Bronchial epithelial cell (primary cell): ENCODE data around the gene ZFHX3. TPM values are rescaled to one million over a fixed set of nuclear protein-coding genes. Genes with fewer than 3 reads are reported as not detected.

ENCODE experiments used
- DNase-seq: peaks from one replicate; pipeline ENCODE4 v3.0.0-alpha.2; 2010; ENCODE audit warnings: low read depth
- FAIRE-seq: peaks from 2 replicates; lab custom pipeline; 2011; peaks lifted over from hg19 to GRCh38; lab: Jason Lieb, UNC
- H3K27me3 ChIP-seq: 2 replicates; pipeline ENCODE4 v1.5.1; 2011; ENCODE audit warnings: low read length; ENCODE audit not compliant: control insufficient read depth, insufficient read depth
- H3K36me3 ChIP-seq: 2 replicates; pipeline ENCODE4 v1.5.1; 2011; ENCODE audit warnings: low read length; ENCODE audit not compliant: control insufficient read depth, insufficient read depth
- H3K4me3 ChIP-seq: 2 replicates; pipeline ENCODE4 v1.5.1; 2011; ENCODE audit warnings: mild to moderate bottlenecking, low read depth, low read length, control low read depth
- CTCF ChIP-seq: IDR thresholded peaks from 2 replicates; pipeline ENCODE4 v1.5.1; 2011; ENCODE audit warnings: mild to moderate bottlenecking, moderate library complexity, low read length, control low read depth, inconsistent platforms; ENCODE audit not compliant: insufficient read depth, severe bottlenecking
- total RNA-seq: library from RNA; depleted of rRNA; stranded (reverse); fragments of >200 nt; gene quantifications from 2 replicates; pipeline ENCODE4 v1.2.1, GENCODE V29; 2014

Gene ZFHX3
- total RNA-seq, 1 donor from 2014 or later, result 3.9 TPM

- FAIRE-seq, result no peak
- Histone ChIP-seq H3K36me3 (peaks cover 5% of the 10 kb centered on the region), H3K4me3 (no peak overlapping the region), H3K27me3 (no peaks in the 10 kb centered on the region)
- no peak for TF ChIP-seq CTCF
- no peak for DNase-seq
Measured at GRCh38 chr16:72946474-72947194, 101.3 kb downstream of the ZFHX3 start.

GRCh38 chr16:72946063-72946462, 101.9 kb downstream of the ZFHX3 start:
- no peak for FAIRE-seq
- TF ChIP-seq CTCF, result no peak

GRCh38 chr16:72945611-72946010, 102.3 kb downstream of the ZFHX3 start:
- FAIRE-seq, result no peak
- Histone ChIP-seq H3K27me3 (no peaks in the 10 kb centered on the region), H3K36me3 (peaks cover 5% of the 10 kb centered on the region), H3K4me3 (no peak overlapping the region)
- no peak for DNase-seq
- TF ChIP-seq CTCF, result no peak

More at GRCh38 chr16:72946063-72946462, 101.9 kb downstream of the ZFHX3 start:
- no peak for DNase-seq
- H3K4me3 ChIP-seq, result no peak overlapping the region
- H3K36me3 ChIP-seq, result peaks cover 5% of the 10 kb centered on the region
- H3K27me3 ChIP-seq, result no peaks in the 10 kb centered on the region

- Histone ChIP-seq H3K4me3 (no peak overlapping the region), H3K36me3 (no peaks in the 10 kb centered on the region), H3K27me3 (no peaks in the 10 kb centered on the region)
- no peak for TF ChIP-seq CTCF
- FAIRE-seq, result no peak
- DNase-seq, result no peak
Measured at GRCh38 chr16:72944757-72945485, 103.0 kb downstream of the ZFHX3 start.

GRCh38 chr16:72942021-72942420, 105.9 kb downstream of the ZFHX3 start:
- Histone ChIP-seq H3K36me3 (no peaks in the 10 kb centered on the region), H3K4me3 (no peak overlapping the region), H3K27me3 (no peaks in the 10 kb centered on the region)
- FAIRE-seq (no peak), DNase-seq (no peak)
- no peak for TF ChIP-seq CTCF
